Measurements from ENCODE around the gene ANAPC5.

DNA sequence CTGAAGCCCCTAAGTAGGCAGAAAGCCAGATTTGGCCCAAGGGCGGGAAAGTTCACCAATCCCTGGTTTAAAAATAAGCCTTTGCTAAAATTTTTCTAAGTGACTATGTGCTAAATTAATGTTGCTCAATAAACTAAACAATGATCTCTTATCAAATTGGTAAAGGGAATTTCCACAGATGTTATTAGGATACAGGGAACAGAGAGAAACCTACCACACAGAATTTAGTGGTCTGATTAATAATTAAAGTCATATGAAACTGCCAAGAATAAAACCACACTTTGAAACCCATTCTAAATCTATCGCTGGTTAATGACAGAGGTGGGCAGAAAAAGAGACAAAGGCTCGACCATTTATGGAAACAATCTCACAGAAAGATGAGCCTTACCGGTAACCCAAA lies 22.0 kb downstream of the ANAPC5 start:
- TF ChIP-seq, protein P1, sequence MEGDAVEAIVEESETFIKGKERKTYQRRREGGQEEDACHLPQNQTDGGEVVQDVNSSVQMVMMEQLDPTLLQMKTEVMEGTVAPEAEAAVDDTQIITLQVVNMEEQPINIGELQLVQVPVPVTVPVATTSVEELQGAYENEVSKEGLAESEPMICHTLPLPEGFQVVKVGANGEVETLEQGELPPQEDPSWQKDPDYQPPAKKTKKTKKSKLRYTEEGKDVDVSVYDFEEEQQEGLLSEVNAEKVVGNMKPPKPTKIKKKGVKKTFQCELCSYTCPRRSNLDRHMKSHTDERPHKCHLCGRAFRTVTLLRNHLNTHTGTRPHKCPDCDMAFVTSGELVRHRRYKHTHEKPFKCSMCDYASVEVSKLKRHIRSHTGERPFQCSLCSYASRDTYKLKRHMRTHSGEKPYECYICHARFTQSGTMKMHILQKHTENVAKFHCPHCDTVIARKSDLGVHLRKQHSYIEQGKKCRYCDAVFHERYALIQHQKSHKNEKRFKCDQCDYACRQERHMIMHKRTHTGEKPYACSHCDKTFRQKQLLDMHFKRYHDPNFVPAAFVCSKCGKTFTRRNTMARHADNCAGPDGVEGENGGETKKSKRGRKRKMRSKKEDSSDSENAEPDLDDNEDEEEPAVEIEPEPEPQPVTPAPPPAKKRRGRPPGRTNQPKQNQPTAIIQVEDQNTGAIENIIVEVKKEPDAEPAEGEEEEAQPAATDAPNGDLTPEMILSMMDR (IDR thresholded peaks at IDR 0.05 in 4 of 5, conservative IDR thresholded peaks at IDR 0.05 in 1 of 5), result no peak
- TF ChIP-seq POLR2A (IDR thresholded peaks at IDR 0.05), result no peak
